Activated T-helper 17 cell treated with anti-CD3 and anti-CD28 coated beads, Interleukin-2, amount 50 U/mL, for 72 hours (primary cell): ENCODE results near the gene RBFOX2. TPM values are rescaled to one million over a fixed set of nuclear protein-coding genes. Genes with fewer than 3 reads are reported as not detected.

Experiments used
- ATAC-seq: fragments of 150-1000 bp; cut with Tn5 transposase; replicated peaks from 2 replicates; pipeline ENCODE4 v1.10.0; 2021; ENCODE audit warnings: mild to moderate bottlenecking, moderate library complexity
- H3K27ac Mint-ChIP-seq: one replicate; pipeline ENCODE4 v1.8.0; 2022; ENCODE audit warnings: mixed read lengths
- H3K27me3 Mint-ChIP-seq: one replicate; pipeline ENCODE4 v1.8.0; 2022; ENCODE audit warnings: mixed read lengths
- H3K36me3 Mint-ChIP-seq: one replicate; pipeline ENCODE4 v1.8.0; 2022; ENCODE audit warnings: low read depth, mild to moderate bottlenecking, mixed read lengths
- H3K4me1 Mint-ChIP-seq: one replicate; pipeline ENCODE4 v1.8.0; 2022; ENCODE audit warnings: mixed read lengths
- H3K4me3 Mint-ChIP-seq: one replicate; pipeline ENCODE4 v1.8.0; 2022; ENCODE audit warnings: mild to moderate bottlenecking, mixed read lengths
- H3K9me3 Mint-ChIP-seq: one replicate; pipeline ENCODE4 v1.8.0; 2022; ENCODE audit warnings: mixed read lengths
- total RNA-seq, 2 donors: library from RNA; stranded (reverse); gene quantifications; one replicate each; pipeline ENCODE4 v1.2.3, GENCODE V29; 2022

The RBFOX2 gene
- total RNA-seq, 2 donors from 2014 or later, result 4.0 to 4.3 TPM

GRCh38 chr22:35910003-35910769, 118.4 kb downstream of the RBFOX2 start:
- no peak for ATAC-seq
- peaks cover 14% of the 10 kb centered on the region for H3K27me3 Mint-ChIP-seq
- no peaks in the 10 kb centered on the region for H3K9me3 Mint-ChIP-seq
- H3K4me1 Mint-ChIP-seq, result peaks cover 6% of the 10 kb centered on the region
- no peaks in the 10 kb centered on the region for H3K36me3 Mint-ChIP-seq
- no peak overlapping the region for H3K4me3 Mint-ChIP-seq
- H3K27ac Mint-ChIP-seq, result no peak overlapping the region

GRCh38 chr22:35905894-35906293, 122.7 kb downstream of the RBFOX2 start:
- no peak for ATAC-seq
- H3K9me3 Mint-ChIP-seq, result no peaks in the 10 kb centered on the region
- no peak overlapping the region for H3K4me3 Mint-ChIP-seq
- no peaks in the 10 kb centered on the region for H3K36me3 Mint-ChIP-seq
- H3K4me1 Mint-ChIP-seq, result peaks cover 8% of the 10 kb centered on the region
- no peak overlapping the region for H3K27ac Mint-ChIP-seq
- peaks cover 10% of the 10 kb centered on the region for H3K27me3 Mint-ChIP-seq

GRCh38 chr22:35904752-35905151, 123.9 kb downstream of the RBFOX2 start:
- Mint-ChIP-seq H3K9me3 (no peaks in the 10 kb centered on the region), H3K36me3 (no peaks in the 10 kb centered on the region), H3K27me3 (peaks cover 10% of the 10 kb centered on the region), H3K4me1 (peaks cover 14% of the 10 kb centered on the region), H3K27ac (no peak overlapping the region), H3K4me3 (no peak overlapping the region)
- no peak for ATAC-seq

- no peak for ATAC-seq
- H3K4me1 Mint-ChIP-seq, result peaks cover 14% of the 10 kb centered on the region
- no peak overlapping the region for H3K27ac Mint-ChIP-seq
- H3K27me3 Mint-ChIP-seq, result peaks cover 10% of the 10 kb centered on the region
- H3K36me3 Mint-ChIP-seq, result no peaks in the 10 kb centered on the region
- H3K9me3 Mint-ChIP-seq, result no peaks in the 10 kb centered on the region
- H3K4me3 Mint-ChIP-seq, result no peak overlapping the region
Measured at GRCh38 chr22:35904336-35904692, 124.3 kb downstream of the RBFOX2 start.

GRCh38 chr22:35903571-35904335, 124.9 kb downstream of the RBFOX2 start:
- no peaks in the 10 kb centered on the region for H3K9me3 Mint-ChIP-seq
- H3K4me1 Mint-ChIP-seq, result peaks cover 14% of the 10 kb centered on the region
- H3K27ac Mint-ChIP-seq, result no peak overlapping the region
- H3K27me3 Mint-ChIP-seq, result peaks cover 10% of the 10 kb centered on the region
- ATAC-seq, result no peak
- no peaks in the 10 kb centered on the region for H3K36me3 Mint-ChIP-seq
- H3K4me3 Mint-ChIP-seq, result no peak overlapping the region

- peak overlapping the region; percentile 30 for H3K4me3 Mint-ChIP-seq
Measured at GRCh38 chr22:35900483-35901168, 128.0 kb downstream of the RBFOX2 start.

GRCh38 chr22:35899736-35900135, 128.9 kb downstream of the RBFOX2 start:
- Mint-ChIP-seq H3K27me3 (peaks cover 15% of the 10 kb centered on the region), H3K9me3 (no peaks in the 10 kb centered on the region), H3K4me1 (peaks cover 14% of the 10 kb centered on the region), H3K27ac (peak overlapping the region; percentile 69), H3K36me3 (no peaks in the 10 kb centered on the region), H3K4me3 (no peak overlapping the region)
- ATAC-seq, result no peak

More at GRCh38 chr22:35900483-35901168, 128.0 kb downstream of the RBFOX2 start:
- Mint-ChIP-seq H3K27me3 (peaks cover 10% of the 10 kb centered on the region), H3K4me1 (peaks cover 14% of the 10 kb centered on the region), H3K27ac (peak overlapping the region; percentile 69), H3K9me3 (no peaks in the 10 kb centered on the region), H3K36me3 (no peaks in the 10 kb centered on the region)
- peak; percentile 86 for ATAC-seq

- no peak for ATAC-seq
- Mint-ChIP-seq H3K4me3 (no peak overlapping the region), H3K36me3 (no peaks in the 10 kb centered on the region), H3K9me3 (no peaks in the 10 kb centered on the region), H3K4me1 (peaks cover 9% of the 10 kb centered on the region), H3K27me3 (peaks cover 11% of the 10 kb centered on the region), H3K27ac (no peak overlapping the region)
Measured at GRCh38 chr22:35896111-35896705, 132.4 kb downstream of the RBFOX2 start.

- Mint-ChIP-seq H3K4me3 (no peak overlapping the region), H3K4me1 (no peaks in the 10 kb centered on the region), H3K27me3 (peaks cover 11% of the 10 kb centered on the region), H3K36me3 (no peaks in the 10 kb centered on the region), H3K9me3 (no peaks in the 10 kb centered on the region), H3K27ac (no peak overlapping the region)
- ATAC-seq, result no peak
Measured at GRCh38 chr22:35894937-35895708, 133.5 kb downstream of the RBFOX2 start.

- Mint-ChIP-seq H3K4me1 (no peaks in the 10 kb centered on the region), H3K36me3 (no peaks in the 10 kb centered on the region), H3K9me3 (no peaks in the 10 kb centered on the region), H3K27me3 (peaks cover 11% of the 10 kb centered on the region), H3K27ac (no peak overlapping the region), H3K4me3 (no peak overlapping the region)
- no peak for ATAC-seq
Measured at GRCh38 chr22:35894464-35894878, 134.2 kb downstream of the RBFOX2 start.

- no peak for ATAC-seq
- H3K36me3 Mint-ChIP-seq, result no peaks in the 10 kb centered on the region
- peaks cover 11% of the 10 kb centered on the region for H3K27me3 Mint-ChIP-seq
- H3K9me3 Mint-ChIP-seq, result no peaks in the 10 kb centered on the region
- H3K27ac Mint-ChIP-seq, result no peak overlapping the region
- no peaks in the 10 kb centered on the region for H3K4me1 Mint-ChIP-seq
- no peak overlapping the region for H3K4me3 Mint-ChIP-seq
Measured at GRCh38 chr22:35893698-35894097, 134.9 kb downstream of the RBFOX2 start.

GRCh38 chr22:35892192-35892591, 136.4 kb downstream of the RBFOX2 start:
- Mint-ChIP-seq H3K9me3 (no peaks in the 10 kb centered on the region), H3K27me3 (peaks cover 11% of the 10 kb centered on the region), H3K27ac (no peak overlapping the region), H3K36me3 (no peaks in the 10 kb centered on the region), H3K4me3 (no peak overlapping the region), H3K4me1 (no peaks in the 10 kb centered on the region)
- no peak for ATAC-seq

GRCh38 chr22:35891442-35891841, 137.2 kb downstream of the RBFOX2 start:
- Mint-ChIP-seq H3K27ac (no peak overlapping the region), H3K4me1 (no peaks in the 10 kb centered on the region), H3K9me3 (no peaks in the 10 kb centered on the region), H3K36me3 (no peaks in the 10 kb centered on the region), H3K27me3 (peaks cover 11% of the 10 kb centered on the region), H3K4me3 (no peak overlapping the region)
- ATAC-seq, result no peak

- H3K4me1 Mint-ChIP-seq, result no peaks in the 10 kb centered on the region
- H3K27ac Mint-ChIP-seq, result no peak overlapping the region
- peaks cover 5% of the 10 kb centered on the region for H3K27me3 Mint-ChIP-seq
Measured at GRCh38 chr22:35889071-35889470, 139.6 kb downstream of the RBFOX2 start.

More at GRCh38 chr22:35889071-35889470, 139.6 kb downstream of the RBFOX2 start:
- no peak for ATAC-seq
- Mint-ChIP-seq H3K36me3 (no peaks in the 10 kb centered on the region), H3K4me3 (no peak overlapping the region), H3K9me3 (no peaks in the 10 kb centered on the region)
